ENCODE measurements around the gene MYLK4. TPM values are rescaled to one million over a fixed set of nuclear protein-coding genes. Genes with fewer than 3 reads are reported as not detected.
A peak's percentile ranks its signal among the peaks of the same experiment; 100 is the strongest.

The MYLK4 gene
- total and polyA plus RNA-seq, 2 of the 13 experiments (the other 11 are each of a cell fraction or from before 2014, with no cell fraction given) = 0.26 to 0.29 TPM

DNA sequence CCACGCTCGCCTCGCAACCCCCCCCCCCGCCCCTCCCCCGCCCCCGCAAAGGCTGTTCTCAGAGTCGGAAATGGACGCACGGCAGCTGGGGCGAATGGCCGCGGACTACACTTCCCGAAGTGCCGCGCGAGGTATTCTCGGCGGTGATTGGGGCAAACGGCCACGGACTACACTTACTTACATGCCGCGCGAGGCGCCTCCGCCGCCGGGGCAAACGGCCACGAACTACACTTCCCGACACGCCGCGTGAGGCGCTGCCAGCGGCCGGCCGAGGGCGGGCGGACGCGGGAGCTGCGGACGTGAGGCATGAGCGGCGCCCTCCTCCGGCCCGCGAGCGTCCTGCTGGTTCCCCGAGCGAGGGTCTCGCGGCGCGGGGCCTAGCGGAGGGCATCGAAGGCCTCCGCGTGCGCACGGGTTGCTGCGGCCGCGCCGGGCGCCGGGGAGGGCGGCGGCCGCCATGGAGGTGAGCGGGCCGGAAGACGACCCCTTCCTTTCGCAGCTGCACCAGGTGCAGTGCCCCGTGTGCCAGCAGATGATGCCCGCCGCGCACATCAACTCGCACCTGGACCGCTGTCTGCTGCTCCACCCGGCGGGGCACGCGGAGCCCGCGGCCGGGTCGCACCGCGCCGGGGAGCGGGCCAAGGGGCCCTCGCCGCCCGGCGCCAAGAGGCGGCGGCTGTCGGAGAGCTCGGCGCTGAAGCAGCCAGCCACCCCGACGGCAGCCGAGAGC lies 14.6 kb upstream of the MYLK4 start, which contains the start of gene WRNIP1 (continued):
- TF ChIP-seq ATF5 (CRISPR knock-in tag; IDR thresholded peaks at IDR 0.05; ENCODE audit: low read depth) (peak; percentile 97), ELK4 (CRISPR knock-in tag; IDR thresholded peaks at IDR 0.05; ENCODE audit: borderline replicate concordance) (0 out of 2 replicates have a peak, but pooled peaks have one; percentile 37), GPBP1L1 (CRISPR knock-in tag; IDR thresholded peaks at IDR 0.05) (no peak), NFE2L2 (IDR thresholded peaks at IDR 0.05; ENCODE audit: low read length) (no peak), ZBTB4 (CRISPR knock-in tag; IDR thresholded peaks at IDR 0.05; ENCODE audit: borderline replicate concordance) (no peak), RXRA (CRISPR knock-in tag; IDR thresholded peaks at IDR 0.05) (no peak), PHF8 (CRISPR knock-in tag; IDR thresholded peaks at IDR 0.05) (peak; percentile 59; the same call in 1 of the 2 replicates)
- TF ChIP-seq, protein P1, sequence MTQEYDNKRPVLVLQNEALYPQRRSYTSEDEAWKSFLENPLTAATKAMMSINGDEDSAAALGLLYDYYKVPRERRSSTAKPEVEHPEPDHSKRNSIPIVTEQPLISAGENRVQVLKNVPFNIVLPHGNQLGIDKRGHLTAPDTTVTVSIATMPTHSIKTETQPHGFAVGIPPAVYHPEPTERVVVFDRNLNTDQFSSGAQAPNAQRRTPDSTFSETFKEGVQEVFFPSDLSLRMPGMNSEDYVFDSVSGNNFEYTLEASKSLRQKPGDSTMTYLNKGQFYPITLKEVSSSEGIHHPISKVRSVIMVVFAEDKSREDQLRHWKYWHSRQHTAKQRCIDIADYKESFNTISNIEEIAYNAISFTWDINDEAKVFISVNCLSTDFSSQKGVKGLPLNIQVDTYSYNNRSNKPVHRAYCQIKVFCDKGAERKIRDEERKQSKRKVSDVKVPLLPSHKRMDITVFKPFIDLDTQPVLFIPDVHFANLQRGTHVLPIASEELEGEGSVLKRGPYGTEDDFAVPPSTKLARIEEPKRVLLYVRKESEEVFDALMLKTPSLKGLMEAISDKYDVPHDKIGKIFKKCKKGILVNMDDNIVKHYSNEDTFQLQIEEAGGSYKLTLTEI (CRISPR knock-in tag; conservative IDR thresholded peaks at IDR 0.05) = no peak
- TF ChIP-seq, protein P2, sequence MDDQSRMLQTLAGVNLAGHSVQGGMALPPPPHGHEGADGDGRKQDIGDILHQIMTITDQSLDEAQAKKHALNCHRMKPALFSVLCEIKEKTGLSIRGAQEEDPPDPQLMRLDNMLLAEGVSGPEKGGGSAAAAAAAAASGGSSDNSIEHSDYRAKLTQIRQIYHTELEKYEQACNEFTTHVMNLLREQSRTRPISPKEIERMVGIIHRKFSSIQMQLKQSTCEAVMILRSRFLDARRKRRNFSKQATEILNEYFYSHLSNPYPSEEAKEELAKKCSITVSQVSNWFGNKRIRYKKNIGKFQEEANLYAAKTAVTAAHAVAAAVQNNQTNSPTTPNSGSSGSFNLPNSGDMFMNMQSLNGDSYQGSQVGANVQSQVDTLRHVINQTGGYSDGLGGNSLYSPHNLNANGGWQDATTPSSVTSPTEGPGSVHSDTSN (CRISPR knock-in tag; IDR thresholded peaks at IDR 0.05; ENCODE audit: borderline replicate concordance) = no peak
- TF ChIP-seq, protein P3, sequence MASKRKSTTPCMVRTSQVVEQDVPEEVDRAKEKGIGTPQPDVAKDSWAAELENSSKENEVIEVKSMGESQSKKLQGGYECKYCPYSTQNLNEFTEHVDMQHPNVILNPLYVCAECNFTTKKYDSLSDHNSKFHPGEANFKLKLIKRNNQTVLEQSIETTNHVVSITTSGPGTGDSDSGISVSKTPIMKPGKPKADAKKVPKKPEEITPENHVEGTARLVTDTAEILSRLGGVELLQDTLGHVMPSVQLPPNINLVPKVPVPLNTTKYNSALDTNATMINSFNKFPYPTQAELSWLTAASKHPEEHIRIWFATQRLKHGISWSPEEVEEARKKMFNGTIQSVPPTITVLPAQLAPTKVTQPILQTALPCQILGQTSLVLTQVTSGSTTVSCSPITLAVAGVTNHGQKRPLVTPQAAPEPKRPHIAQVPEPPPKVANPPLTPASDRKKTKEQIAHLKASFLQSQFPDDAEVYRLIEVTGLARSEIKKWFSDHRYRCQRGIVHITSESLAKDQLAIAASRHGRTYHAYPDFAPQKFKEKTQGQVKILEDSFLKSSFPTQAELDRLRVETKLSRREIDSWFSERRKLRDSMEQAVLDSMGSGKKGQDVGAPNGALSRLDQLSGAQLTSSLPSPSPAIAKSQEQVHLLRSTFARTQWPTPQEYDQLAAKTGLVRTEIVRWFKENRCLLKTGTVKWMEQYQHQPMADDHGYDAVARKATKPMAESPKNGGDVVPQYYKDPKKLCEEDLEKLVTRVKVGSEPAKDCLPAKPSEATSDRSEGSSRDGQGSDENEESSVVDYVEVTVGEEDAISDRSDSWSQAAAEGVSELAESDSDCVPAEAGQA (IDR thresholded peaks at IDR 0.05; ENCODE audit: low read depth) = peak; percentile 78; the same call in 1 of the 2 replicates
- TF ChIP-seq, protein P3 (CRISPR knock-in tag; IDR thresholded peaks at IDR 0.05; ENCODE audit: borderline replicate concordance) = peak; percentile 90; the same call in 1 of the 2 replicates

Data from HepG2 (cell line).